Activated CD4-positive, alpha-beta T cell treated with anti-CD3 and anti-CD28 coated beads, Interleukin-2, amount 50 U/mL, for 48 hours (primary cell): Measurements from ENCODE around the gene EXOC6B.

Source experiments
- DNase-seq, 2 experiments: peaks; one replicate each; pipeline ENCODE4 v3.0.0-alpha.2; 2020

EXOC6B gene

DNA sequence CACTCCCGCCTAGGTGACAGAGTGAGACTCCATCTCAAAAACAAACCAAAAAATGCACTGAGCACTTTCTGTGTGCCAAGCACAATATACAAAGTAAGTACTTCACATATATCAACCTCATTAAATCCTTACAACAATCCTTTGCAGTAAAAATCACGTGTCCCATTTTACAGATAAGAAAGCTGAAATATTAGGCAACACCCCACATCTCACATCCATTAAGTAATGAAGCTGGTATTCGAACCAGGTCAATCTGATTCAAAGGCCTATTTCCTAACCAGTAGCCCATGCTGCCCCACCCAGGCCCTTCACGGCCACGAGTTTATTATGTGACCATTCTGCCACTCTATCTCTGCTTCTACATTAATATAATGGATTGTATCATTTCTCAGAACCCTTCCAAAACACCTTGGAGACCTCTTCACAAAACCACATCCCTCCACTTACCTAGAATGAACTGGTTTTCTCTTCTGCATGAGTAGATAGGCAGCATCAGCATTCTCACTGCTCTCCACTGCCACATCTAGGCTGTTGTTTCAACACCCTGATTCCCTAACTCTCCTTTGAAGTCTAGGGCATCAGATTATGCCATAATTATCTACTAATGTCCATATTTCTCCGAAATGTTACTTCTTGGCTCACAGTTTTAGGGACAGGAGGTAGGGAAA lies 3.1 kb upstream of the EXOC6B start:
- no peak for DNase-seq

DNA sequence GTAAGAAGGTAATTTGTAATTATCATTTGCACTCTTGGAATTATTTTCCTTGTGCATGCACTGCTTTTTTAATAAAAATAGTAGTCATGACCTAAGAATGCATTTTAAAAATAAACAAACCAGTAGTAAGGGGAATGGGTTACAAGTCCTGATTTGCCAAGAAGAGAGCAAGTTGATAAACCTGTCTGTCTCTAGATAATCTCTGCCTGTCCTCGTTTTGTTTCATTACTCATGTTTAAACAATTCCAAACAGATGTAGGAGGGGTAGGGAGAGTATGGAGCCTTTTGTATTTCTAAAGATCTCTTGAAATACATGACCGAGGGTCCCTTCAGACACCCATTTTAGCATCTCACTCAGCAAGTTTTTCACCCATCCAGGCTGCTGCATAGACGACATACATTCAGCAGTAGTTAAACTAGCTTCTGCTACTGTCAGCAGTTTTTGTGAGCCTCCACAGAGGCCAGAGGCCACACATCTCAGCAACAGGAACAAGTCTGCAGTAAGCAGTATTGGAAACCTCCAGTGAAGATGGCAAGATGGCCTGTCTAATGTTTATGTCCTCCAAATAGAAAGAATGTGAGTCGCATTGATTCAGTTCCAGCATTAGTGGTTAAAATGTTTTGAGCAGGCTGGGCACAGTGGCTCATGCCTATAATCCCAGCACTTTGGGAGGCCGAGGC lies 2.3 kb upstream of the EXOC6B start:
- no peak for DNase-seq

DNA sequence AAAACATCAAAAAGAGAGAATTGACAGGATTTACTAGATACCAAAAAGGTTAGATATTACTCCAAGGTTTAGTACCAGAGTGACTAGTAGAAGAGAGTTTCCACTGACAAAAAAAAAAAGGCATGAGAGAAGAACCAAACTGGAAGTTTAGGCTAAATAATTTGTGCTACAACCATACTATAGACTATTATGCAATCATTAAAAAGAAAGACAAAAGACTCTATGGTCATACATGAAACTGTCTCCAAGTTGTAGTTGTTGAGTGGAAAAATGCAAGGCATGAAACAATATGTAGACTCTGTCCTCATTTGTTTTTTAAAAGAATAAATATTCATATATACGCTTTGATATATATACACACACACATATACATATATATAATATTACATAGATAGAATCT lies 1.7 kb upstream of the EXOC6B start:
- DNase-seq: no peak

DNA sequence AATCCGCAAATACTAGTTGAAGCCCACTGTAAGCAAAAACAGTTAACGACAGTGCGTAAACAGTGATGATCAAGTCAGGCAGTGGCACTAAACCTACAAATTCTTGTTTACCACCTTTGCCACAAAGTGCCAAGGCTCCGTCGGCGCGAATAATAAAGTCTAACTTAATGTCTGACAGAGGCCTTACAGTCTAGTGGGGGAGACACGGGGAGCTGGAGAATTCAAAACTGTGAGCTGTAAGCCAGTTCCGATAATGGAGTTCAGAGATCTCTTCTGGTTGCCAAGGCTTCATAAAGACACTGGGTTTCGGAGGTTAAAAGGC lies 284 bp upstream of the EXOC6B start:
- no peak for DNase-seq

DNA sequence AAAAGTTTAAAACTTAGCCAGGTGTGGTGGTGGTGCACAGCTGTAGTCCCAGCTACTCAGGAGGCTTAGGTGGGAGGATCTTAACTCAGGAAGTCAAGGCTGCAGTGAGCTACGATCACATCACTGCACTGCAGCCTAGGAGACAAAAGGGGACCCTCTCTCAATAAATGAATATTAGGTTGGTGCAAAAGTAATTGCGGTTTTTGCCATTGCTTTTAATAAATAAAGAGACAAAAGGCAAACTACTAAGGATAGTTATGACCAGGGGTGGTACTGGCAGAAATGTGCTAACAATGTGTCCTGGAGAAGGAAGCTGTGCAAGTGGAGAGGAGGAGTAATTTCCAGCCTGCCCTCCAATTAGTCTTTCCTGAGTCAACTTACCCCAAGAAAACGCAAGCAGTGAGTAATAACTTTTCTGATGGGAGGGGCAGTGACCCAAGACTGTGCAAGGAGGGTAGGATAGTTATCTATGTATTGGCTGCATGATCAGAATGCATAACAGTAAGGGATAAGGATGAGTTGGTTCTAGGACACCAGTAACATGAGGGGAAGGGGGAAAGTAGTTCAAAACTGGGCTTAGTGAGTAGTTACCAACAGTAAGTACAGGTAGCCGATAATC lies 1.5 kb downstream of the EXOC6B start:
- peak in 1 of 2 experiments; percentile 17 for DNase-seq

- no peak for DNase-seq
These were observed 3.0 kb downstream of the EXOC6B start for GRCh38 chr2:72822794-72823193.

GRCh38 chr2:72821983-72822382 lies 3.9 kb downstream of the EXOC6B start:
- DNase-seq: no peak

GRCh38 chr2:72821118-72821517 lies 4.7 kb downstream of the EXOC6B start:
- DNase-seq: no peak

DNA sequence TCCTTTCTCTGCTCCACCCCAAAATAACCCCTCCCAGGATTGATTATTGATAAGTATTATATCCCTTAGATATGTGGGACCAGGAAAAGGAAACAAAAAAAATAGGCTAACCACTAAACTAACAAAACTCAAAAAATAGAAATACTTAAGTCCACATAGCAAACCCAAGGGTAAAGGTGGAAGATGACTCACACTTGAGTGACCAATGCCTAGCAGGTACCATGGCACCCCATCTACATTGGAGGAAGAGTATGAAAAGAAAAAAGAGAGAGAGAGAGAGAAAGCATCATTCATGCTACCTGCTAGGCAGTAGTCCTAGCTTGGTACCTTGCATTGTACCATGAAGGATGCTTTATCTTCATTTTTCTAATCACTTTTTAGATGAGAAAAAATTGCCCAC lies 6.3 kb downstream of the EXOC6B start:
- no peak for DNase-seq

- DNase-seq: no peak
These were observed 10.1 kb downstream of the EXOC6B start for GRCh38 chr2:72815655-72816278.

- no peak for DNase-seq
These were observed 12.0 kb downstream of the EXOC6B start for GRCh38 chr2:72813841-72814240.

DNA sequence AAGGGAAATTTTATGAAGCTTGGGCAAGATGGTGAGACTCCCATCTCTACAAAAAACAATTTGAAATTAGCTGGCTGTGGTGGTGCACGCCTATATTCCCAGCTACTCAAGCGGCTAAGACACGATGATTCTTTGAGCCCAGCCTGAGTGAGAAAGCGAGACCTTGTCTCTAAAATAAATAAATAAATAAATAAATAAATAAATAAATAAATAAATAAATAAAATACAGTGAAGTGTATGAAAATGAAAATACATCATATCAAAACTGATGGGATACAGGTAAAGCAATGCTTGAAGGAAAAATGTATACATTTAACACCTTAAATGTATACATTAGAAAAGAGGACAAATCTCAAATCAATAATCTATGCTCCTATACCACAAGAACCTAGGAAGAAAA lies 15.7 kb downstream of the EXOC6B start:
- no peak for DNase-seq

DNA sequence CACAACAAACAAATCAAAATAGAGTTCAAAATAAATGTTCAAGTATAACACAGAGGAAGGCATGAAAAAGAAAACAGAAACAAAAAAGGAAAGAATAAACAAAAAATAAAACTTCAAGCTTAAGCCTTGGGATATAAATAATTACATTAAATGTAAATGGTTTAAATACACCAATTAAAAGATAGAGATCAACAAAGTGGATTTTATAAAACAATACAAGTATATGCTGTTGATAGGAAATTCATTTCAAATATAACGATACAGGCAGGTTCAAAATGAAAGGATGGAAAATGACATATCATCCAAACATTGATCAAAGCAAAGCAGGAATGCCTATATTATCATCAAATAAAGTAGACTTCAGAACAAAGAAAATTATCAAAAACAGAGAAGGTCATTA lies 16.7 kb downstream of the EXOC6B start:
- no peak for DNase-seq

DNA sequence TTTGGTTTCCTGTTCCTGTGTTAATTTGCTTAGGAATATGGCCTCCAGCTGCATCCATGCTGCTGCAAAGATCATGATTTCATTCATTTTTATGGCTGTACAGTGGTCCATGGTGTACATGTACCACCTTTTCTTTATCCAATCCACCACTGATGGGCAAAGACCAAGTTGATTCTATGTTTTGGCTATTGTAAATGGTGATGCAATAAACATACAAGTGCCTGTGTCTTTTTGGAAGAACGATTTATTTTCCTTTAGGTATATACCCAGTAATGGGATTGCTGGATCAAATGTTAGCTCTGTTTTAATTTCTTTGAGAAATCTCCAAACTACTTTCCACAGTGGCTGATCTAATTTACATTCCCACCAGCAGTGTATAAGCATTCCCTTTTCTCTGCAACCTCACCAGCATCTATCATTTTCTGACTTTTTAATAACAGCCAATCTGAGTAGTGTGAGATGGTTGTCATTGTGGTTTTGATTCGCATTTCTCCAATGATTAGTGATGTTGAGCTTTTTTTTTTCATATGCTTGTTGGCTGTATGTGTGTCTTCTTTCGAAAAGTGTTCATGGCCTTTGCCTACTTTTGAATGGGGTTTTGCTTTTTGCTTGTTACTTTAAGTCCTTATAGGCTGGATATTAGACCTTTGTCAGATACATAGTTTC lies 19.4 kb downstream of the EXOC6B start:
- DNase-seq: no peak

DNA sequence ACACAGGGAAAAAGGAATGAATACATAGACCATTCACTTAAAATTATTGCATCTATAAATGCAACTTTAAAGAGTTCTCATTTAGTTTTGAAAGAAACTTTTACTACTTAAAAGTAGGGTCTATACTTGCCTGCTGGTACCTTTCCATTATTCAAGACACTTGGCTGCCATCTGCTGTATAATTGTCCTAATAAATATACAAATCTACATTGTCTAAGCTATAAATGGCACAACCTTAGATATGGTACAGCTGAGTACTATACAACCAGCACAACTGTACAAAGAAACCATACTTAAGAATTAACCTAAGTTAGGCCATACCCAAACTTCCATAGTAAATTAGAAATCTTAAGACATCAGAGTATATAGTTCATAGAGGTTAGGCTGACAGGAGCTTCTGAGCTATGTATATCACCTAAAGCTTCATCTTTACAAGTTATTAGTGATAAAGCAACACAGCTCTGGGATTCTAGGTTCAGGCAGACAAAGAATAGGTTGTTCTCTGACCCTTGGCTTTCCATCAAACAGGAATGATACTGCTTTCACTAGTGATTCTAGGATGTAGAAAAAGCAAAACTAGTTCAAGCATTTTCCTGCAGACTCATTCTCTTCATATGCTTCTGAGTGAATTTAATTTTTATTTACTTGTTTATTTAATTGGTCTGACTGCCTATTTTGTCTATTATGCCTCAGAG lies 22.1 kb downstream of the EXOC6B start:
- no peak for DNase-seq

DNA sequence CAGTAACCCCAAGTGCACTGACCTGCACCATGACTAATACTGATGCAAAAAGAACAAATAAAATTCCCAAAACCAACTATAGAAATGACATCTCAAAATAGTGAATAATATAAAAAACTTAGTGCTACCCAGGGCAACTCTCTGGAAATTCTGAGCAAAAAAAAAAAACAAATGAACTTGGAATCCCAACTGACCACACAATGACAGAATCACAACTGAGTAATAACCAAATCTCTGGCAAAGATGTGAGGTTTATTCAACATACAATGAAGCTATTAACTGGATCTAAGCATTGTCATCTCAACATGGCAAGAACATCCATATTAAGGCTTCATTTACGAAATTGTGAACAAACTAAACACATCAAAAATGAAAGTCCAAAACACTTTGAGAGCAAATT lies 22.7 kb downstream of the EXOC6B start:
- DNase-seq: no peak

GRCh38 chr2:72800492-72800891 lies 25.3 kb downstream of the EXOC6B start:
- DNase-seq: no peak

DNA sequence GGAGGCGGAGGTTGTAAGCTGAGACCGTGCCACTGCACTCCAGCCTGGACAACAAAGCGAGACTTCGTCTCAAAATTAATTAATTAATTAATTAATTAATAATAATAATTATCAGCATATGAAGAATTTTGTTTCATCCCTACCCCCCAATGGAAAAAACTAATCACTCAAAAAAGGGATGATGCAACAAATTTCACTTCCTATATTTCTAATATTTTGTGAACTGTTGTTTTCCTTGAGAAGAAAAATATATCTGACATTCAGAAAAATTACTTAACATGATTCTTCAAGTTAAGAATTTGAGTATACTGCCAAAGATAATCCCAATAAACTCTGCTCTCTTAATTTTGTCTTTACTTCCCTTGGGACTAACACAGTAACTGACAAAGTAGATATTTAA lies 28.1 kb downstream of the EXOC6B start:
- no peak for DNase-seq

- no peak for DNase-seq
These were observed 29.1 kb downstream of the EXOC6B start for GRCh38 chr2:72796766-72797165.

DNA sequence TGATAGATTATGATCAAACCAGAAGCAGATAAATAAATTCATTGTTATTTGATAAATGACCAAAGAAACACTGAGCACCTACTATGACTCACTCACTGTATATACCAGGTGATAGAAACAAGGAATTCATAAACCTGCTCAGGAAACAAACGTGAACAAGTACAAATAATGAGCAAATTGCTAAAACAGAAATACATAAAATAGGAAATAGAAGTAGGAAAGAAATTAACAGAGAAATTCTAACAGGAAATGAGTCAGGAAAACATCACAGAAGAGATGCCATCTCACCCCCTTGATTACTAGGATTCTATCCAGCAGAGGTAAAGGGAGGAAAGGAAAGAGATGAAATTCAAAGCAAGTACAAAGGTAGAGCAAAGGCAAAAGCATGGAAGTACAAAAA lies 31.3 kb downstream of the EXOC6B start:
- no peak for DNase-seq

- DNase-seq: no peak
These were observed 31.9 kb downstream of the EXOC6B start for GRCh38 chr2:72793798-72794440.

DNA sequence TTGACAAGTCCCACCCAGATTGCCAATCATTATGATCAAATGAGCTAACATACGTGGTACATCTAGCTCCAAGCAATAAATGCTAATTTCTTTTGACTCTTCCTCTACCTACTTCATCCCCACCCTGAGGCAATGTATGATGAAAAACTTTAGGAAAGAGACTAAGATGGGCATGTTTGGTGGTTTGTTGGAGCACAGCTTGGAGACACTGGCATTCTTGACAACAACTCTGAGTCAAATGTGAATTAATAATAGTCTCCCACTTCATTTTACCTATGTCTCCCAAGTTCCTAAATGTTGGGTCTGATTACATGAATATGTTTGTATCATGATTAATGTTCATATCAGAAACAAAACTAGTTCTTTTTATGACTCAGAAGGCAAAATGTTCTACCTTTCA lies 36.6 kb downstream of the EXOC6B start:
- no peak for DNase-seq
